C4-2B (cell line): Measurements from ENCODE around the gene EPHB6.

ENCODE experiments used
- ZFX ChIP-seq: fragments of 450-650 bp; IDR thresholded peaks from 2 replicates; pipeline ENCODE4 v1.6.1; 2017
- TF ChIP-seq, protein P1 (sequence below): fragments of 450-650 bp; conservative IDR thresholded peaks from 2 replicates; pipeline ENCODE4 v1.5.1; 2017; ENCODE audit warnings: mild to moderate bottlenecking

DNA sequence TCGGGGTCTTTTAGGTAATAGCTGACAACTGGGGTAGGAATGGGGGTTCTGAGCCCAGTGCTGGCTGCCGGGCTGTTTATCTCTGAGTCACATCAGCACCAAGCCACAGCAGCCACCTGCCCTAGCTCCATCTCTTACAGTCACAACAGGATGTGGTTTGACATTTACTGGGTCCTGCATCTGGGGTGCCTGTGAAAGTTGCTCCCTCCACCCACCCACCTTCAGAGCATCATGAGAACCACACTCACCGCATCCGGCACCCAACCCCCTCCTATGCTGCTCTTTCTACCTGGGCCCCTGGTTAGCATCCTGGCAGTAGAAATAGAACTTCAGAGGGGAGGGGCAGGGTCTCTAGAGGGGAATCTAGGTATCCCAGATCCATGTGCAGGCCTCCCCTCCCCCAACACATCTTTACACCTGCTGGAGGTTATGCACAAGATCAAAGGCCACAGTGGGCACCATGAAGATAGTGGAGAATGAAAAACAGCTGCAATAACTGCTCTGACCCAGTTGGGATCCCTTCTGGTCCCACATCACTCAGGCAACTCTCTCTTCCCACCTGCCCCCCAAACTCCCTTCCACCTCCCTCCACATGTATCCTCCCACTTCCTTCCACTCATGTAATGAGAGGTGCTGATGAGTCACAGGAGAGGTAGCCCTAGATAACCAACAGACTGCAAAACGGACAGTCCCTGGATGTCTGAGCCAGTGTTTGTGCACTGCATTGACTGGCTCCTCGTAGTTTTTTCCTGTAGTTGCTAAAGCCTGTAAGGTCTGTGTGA is 45.9 kb upstream of the EPHB6 start:
- TF ChIP-seq, protein P1, sequence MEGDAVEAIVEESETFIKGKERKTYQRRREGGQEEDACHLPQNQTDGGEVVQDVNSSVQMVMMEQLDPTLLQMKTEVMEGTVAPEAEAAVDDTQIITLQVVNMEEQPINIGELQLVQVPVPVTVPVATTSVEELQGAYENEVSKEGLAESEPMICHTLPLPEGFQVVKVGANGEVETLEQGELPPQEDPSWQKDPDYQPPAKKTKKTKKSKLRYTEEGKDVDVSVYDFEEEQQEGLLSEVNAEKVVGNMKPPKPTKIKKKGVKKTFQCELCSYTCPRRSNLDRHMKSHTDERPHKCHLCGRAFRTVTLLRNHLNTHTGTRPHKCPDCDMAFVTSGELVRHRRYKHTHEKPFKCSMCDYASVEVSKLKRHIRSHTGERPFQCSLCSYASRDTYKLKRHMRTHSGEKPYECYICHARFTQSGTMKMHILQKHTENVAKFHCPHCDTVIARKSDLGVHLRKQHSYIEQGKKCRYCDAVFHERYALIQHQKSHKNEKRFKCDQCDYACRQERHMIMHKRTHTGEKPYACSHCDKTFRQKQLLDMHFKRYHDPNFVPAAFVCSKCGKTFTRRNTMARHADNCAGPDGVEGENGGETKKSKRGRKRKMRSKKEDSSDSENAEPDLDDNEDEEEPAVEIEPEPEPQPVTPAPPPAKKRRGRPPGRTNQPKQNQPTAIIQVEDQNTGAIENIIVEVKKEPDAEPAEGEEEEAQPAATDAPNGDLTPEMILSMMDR: no peak
- no peak for TF ChIP-seq ZFX
